ENCODE results near the gene LUZP2. TPM values are rescaled to one million over a fixed set of nuclear protein-coding genes. Genes with fewer than 3 reads are reported as not detected.

The LUZP2 gene
- total RNA-seq, 4 donors from 2014 or later, result 0.16 to 0.17 TPM; not detected in 2

DNA sequence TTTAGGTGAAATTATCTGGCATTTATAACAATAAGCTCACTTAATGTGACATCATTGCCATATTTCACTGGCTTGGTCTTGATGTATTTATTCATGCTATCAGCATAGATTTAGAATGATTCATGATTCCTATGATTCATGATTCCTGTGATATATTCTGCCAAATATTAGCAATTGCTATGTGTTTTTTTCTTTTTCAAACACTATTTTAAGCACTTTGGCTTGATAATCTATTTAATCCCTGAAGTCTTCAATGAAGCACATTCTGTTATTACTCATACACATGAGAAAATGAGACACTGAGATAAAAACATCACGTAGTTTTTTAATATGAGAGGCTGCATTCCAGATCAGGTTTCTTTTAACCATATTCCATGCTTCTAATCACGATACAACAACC is 78.5 kb downstream of the LUZP2 start:
- Histone ChIP-seq H3K27ac (no peak overlapping the region), H3K27me3 (no peaks in the 10 kb centered on the region), H3K36me3 (no peaks in the 10 kb centered on the region), H3K4me3 (no peak overlapping the region), H3K4me1 (no peaks in the 10 kb centered on the region), H3K9me3 (no peaks in the 10 kb centered on the region)
- TF ChIP-seq POLR2AphosphoS5 (IDR thresholded peaks at IDR 0.05) (no peak), POLR2A (IDR thresholded peaks at IDR 0.05) (no peak), EP300 (IDR thresholded peaks at IDR 0.05) (no peak)
- TF ChIP-seq, protein P1, sequence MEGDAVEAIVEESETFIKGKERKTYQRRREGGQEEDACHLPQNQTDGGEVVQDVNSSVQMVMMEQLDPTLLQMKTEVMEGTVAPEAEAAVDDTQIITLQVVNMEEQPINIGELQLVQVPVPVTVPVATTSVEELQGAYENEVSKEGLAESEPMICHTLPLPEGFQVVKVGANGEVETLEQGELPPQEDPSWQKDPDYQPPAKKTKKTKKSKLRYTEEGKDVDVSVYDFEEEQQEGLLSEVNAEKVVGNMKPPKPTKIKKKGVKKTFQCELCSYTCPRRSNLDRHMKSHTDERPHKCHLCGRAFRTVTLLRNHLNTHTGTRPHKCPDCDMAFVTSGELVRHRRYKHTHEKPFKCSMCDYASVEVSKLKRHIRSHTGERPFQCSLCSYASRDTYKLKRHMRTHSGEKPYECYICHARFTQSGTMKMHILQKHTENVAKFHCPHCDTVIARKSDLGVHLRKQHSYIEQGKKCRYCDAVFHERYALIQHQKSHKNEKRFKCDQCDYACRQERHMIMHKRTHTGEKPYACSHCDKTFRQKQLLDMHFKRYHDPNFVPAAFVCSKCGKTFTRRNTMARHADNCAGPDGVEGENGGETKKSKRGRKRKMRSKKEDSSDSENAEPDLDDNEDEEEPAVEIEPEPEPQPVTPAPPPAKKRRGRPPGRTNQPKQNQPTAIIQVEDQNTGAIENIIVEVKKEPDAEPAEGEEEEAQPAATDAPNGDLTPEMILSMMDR (IDR thresholded peaks at IDR 0.05), result no peak
- WGBS, 2 donors (ENCODE audit: low coverage in 1 of 2), result 38 to 45% methylated on average over 1 to 2 of the region's 2 CpGs
- ATAC-seq, result no peak

DNA sequence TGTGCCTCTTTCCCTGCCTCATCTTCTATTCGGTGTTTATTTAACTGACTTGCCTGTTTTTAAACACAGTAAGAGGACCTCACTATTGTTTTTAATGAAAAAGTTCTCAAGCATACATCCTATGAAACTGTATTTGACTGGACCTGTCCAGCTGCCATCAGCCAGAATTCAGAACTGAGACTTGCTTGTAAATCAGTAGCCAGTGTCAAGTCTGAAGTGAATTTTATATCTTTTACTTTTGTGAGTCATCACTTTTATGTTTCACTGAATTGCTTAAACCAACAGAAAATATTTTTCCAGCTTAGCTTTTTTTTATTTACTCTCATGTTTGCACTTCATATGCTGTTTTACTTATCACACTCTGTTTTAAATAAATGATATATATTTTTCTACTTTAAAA is 88.3 kb downstream of the LUZP2 start:
- Histone ChIP-seq H3K4me1 (no peaks in the 10 kb centered on the region), H3K4me3 (no peak overlapping the region), H3K9me3 (no peaks in the 10 kb centered on the region), H3K27me3 (no peaks in the 10 kb centered on the region), H3K27ac (no peak overlapping the region), H3K36me3 (no peaks in the 10 kb centered on the region)
- ATAC-seq, result no peak
- WGBS, 2 donors (ENCODE audit: low coverage in 1 of 2), result 88 to 100% methylated on average over 1 of the region's 1 CpG
- TF ChIP-seq EP300 (IDR thresholded peaks at IDR 0.05) (no peak), POLR2AphosphoS5 (IDR thresholded peaks at IDR 0.05) (no peak)

DNA sequence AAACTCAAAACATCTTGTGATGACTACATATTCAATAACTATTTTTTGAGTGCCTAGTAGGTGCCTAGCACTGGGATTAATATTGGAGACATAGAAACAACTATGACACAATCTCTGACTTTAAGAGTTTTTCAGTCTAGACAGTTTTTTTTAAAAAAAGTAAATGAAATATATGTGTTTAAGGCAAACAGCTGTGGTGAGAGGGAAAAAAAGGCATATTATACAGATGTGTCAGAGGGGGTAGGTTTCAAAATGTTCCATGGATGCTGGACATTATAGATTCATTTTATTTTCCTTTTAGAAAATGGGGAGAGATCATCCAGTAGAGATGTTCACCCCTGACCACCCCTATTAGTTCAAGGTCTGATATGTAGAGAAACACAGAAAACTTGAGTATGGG is 90.8 kb downstream of the LUZP2 start:
- Histone ChIP-seq H3K9me3 (no peaks in the 10 kb centered on the region), H3K4me3 (no peak overlapping the region), H3K36me3 (no peaks in the 10 kb centered on the region), H3K4me1 (no peaks in the 10 kb centered on the region), H3K27me3 (no peaks in the 10 kb centered on the region), H3K27ac (no peak overlapping the region)
- ATAC-seq, result no peak
- TF ChIP-seq EP300 (IDR thresholded peaks at IDR 0.05) (no peak), POLR2A (IDR thresholded peaks at IDR 0.05) (no peak), POLR2AphosphoS5 (IDR thresholded peaks at IDR 0.05) (no peak)
- TF ChIP-seq, protein P1 (IDR thresholded peaks at IDR 0.05), result no peak

DNA sequence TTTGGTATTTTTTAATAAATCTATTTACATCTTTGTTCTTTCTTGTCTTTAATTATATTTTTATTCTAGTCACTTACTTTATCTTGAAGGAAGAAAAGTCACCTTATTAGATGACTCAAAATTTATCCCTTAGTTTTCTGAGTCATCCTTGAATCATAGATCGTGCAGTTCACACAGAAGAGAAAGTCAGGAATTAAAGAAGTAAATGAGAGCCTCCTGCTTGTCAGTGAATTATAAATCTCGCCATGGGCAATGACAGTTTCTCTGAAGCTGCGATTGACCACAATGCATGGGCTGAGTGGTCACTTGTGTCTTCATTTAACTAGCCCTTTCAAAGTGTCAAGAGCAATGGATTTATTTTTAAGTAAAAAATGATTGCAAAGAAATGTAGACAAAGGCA is 91.2 kb downstream of the LUZP2 start:
- WGBS, 2 donors (ENCODE audit: low coverage in 1 of 2), result 78 to 100% methylated on average over 1 to 3 of the region's 3 CpGs
- Histone ChIP-seq H3K4me1 (no peaks in the 10 kb centered on the region), H3K27ac (no peak overlapping the region), H3K27me3 (no peaks in the 10 kb centered on the region), H3K36me3 (no peaks in the 10 kb centered on the region), H3K9me3 (no peaks in the 10 kb centered on the region), H3K4me3 (no peak overlapping the region)
- ATAC-seq, result no peak
- TF ChIP-seq POLR2AphosphoS5 (IDR thresholded peaks at IDR 0.05), result no peak
- no peak for TF ChIP-seq POLR2A (IDR thresholded peaks at IDR 0.05)
- TF ChIP-seq EP300 (IDR thresholded peaks at IDR 0.05), result no peak
- TF ChIP-seq, protein P1 (IDR thresholded peaks at IDR 0.05), result no peak

DNA sequence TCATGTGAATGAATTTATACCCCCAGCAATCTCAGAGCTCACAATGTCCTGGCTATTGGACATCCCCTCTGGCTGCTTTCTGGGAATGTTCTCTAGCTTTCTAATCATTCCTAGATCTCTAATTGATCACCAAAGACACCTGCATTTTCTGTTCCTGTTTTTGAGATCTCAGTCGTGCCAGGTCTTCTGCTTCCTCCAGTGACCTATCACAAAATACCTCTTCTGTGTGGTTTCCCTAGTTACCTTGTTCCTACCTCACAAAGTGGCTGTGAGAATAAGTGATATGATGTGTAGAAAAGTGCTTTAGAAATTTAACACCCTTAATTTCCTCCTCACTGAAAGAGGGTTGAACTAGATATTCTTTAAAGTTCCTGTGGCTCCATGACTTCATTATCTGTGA is 92.2 kb downstream of the LUZP2 start:
- TF ChIP-seq POLR2AphosphoS5 (IDR thresholded peaks at IDR 0.05), result no peak
- TF ChIP-seq, protein P1 (IDR thresholded peaks at IDR 0.05), result no peak
- TF ChIP-seq POLR2A (IDR thresholded peaks at IDR 0.05), result no peak
- no peak for TF ChIP-seq EP300 (IDR thresholded peaks at IDR 0.05)
- Histone ChIP-seq H3K27me3 (no peaks in the 10 kb centered on the region), H3K36me3 (no peaks in the 10 kb centered on the region), H3K9me3 (no peaks in the 10 kb centered on the region), H3K4me3 (no peak overlapping the region), H3K4me1 (no peaks in the 10 kb centered on the region), H3K27ac (no peak overlapping the region)
- WGBS, 2 donors (ENCODE audit: low coverage in 1 of 2), result 91% methylated on average over 1 of the region's 1 CpG; no CpG with 5 or more reads in 1 of the 2 donors
- no peak for ATAC-seq

All from gastroesophageal sphincter (tissue), 4 donors.